Cardiac ventricle fibroblast (primary cell): ENCODE data around the gene B3GAT2. TPM values are rescaled to one million over a fixed set of nuclear protein-coding genes. Genes with fewer than 3 reads are reported as not detected.

Experiments
- total RNA-seq: library from RNA; depleted of rRNA; stranded (reverse); fragments of >200 nt; gene quantifications from 2 replicates; pipeline ENCODE4 v1.2.3, GENCODE V29; 2015

B3GAT2 gene
- total RNA-seq, result not detected in 2 replicates

GRCh38 chr6:70956451-70957283 lies at the start of gene B3GAT2:
Gene B3GAT2 (minus strand): TSS chr6:70957060. CDS start chr6:70956429, 631 bp downstream.

